GM23248 (cell line): ENCODE data around the gene PPM1L. TPM values are rescaled to one million over a fixed set of nuclear protein-coding genes. Genes with fewer than 3 reads are reported as not detected.
A peak's percentile ranks its signal among the peaks of the same experiment; 100 is the strongest.

Source experiments
- DNase-seq: peaks from one replicate; pipeline ENCODE4 v3.0.0-alpha.2; 2015
- H2AFZ ChIP-seq: fragments of 200-600 bp; sonication (generic); 2 replicates; pipeline ENCODE4 v1.6.1; 2016; ENCODE audit warnings: antibody characterized with exemption
- H3F3A ChIP-seq: fragments of 200-600 bp; sonication (generic); 2 replicates; pipeline ENCODE4 v1.6.1; 2016; ENCODE audit warnings: mild to moderate bottlenecking, antibody characterized with exemption, mixed run types; ENCODE audit not compliant: insufficient read depth
- H3K27ac ChIP-seq: fragments of 200-600 bp; sonication (generic); 2 replicates; pipeline ENCODE4 v1.5.1; 2016; ENCODE audit warnings: mild to moderate bottlenecking
- H3K27me3 ChIP-seq: fragments of 200-600 bp; sonication (generic); replicated peaks from 2 replicates; pipeline ENCODE4 v1.6.1; 2016; ENCODE audit warnings: mild to moderate bottlenecking; ENCODE audit not compliant: insufficient read depth
- H3K36me3 ChIP-seq: fragments of 200-600 bp; sonication (generic); 2 replicates; pipeline ENCODE4 v1.6.1; 2016; ENCODE audit warnings: low read depth, mild to moderate bottlenecking
- H3K4me1 ChIP-seq: fragments of 200-600 bp; sonication (generic); 2 replicates; pipeline ENCODE4 v1.6.1; 2016; ENCODE audit warnings: mild to moderate bottlenecking; ENCODE audit not compliant: insufficient read depth
- H3K4me2 ChIP-seq: fragments of 200-600 bp; sonication (generic); one replicate; pipeline ENCODE4 v1.6.1; 2016; ENCODE audit warnings: mild to moderate bottlenecking; ENCODE audit not compliant: unreplicated experiment
- H3K4me3 ChIP-seq: fragments of 200-600 bp; sonication (generic); 2 replicates; pipeline ENCODE4 v1.5.1; 2016; ENCODE audit warnings: mild to moderate bottlenecking
- H3K79me2 ChIP-seq: fragments of 200-600 bp; sonication (generic); 2 replicates; pipeline ENCODE4 v1.6.1; 2016; ENCODE audit warnings: mild to moderate bottlenecking; ENCODE audit not compliant: insufficient read depth
- H3K9ac ChIP-seq: fragments of 200-600 bp; sonication (generic); 2 replicates; pipeline ENCODE4 v1.6.1; 2016; ENCODE audit warnings: mild to moderate bottlenecking
- H3K9me2 ChIP-seq: fragments of 200-600 bp; sonication (generic); 2 replicates; pipeline ENCODE4 v1.6.1; 2016; ENCODE audit warnings: mixed run types, mild to moderate bottlenecking, moderate library complexity; ENCODE audit not compliant: insufficient read depth
- H3K9me3 ChIP-seq: fragments of 200-600 bp; sonication (generic); one replicate; pipeline ENCODE4 v1.6.1; 2017; ENCODE audit warnings: low read depth
- H4K20me1 ChIP-seq: fragments of 200-600 bp; sonication (generic); 2 replicates; pipeline ENCODE4 v1.6.0; 2016; ENCODE audit not compliant: insufficient read depth
- EZH2 ChIP-seq: fragments of 200-600 bp; sonication (generic); IDR thresholded peaks from 2 replicates; pipeline ENCODE4 v1.6.1; 2018; ENCODE audit warnings: antibody characterized with exemption, mild to moderate bottlenecking; ENCODE audit not compliant: insufficient read depth, poor library complexity, severe bottlenecking
- EZH2phosphoT487 ChIP-seq: fragments of 200-600 bp; sonication (generic); IDR thresholded peaks from 2 replicates; pipeline ENCODE4 v1.6.1; 2018; ENCODE audit warnings: antibody characterized with exemption, moderate library complexity, mild to moderate bottlenecking, low read depth; ENCODE audit not compliant: insufficient read depth
- WGBS, 2 experiments: methylation state at CpG; one replicate each; pipeline ENCODE4 v1.1.6; 2015 to 2017; ENCODE audit warnings: low lambda C conversion rate in 2 of 2, low coverage in 1 of 2; ENCODE audit errors: missing lambda C conversion rate in 2 of 2; 5-methylcytosine and 5-hydroxymethylcytosine counted together
- in situ Hi-C: fragments of 300-500 bp; cut with MboI; formaldehyde crosslinking; loops from 2 replicates; pipeline ENCODE4 v1.15.0; 2020
- polyA plus RNA-seq: library from polyadenylated mRNA; unstranded; fragments of >200 nt; fragmentation: Nextera tagmentation; extraction: Ambion mirVana; gene quantifications from 2 replicates; pipeline ENCODE4 v1.2.1, GENCODE V29; 2016
- total RNA-seq: library from RNA; depleted of rRNA; stranded (reverse); fragments of >200 nt; shearing (Covaris generic); gene quantifications from 2 replicates; pipeline ENCODE4 v1.2.3, GENCODE V29; 2014

Gene PPM1L
- total and polyA plus RNA-seq, 2 experiments from 2014 or later: under 0.01 to 0.26 TPM

DNA sequence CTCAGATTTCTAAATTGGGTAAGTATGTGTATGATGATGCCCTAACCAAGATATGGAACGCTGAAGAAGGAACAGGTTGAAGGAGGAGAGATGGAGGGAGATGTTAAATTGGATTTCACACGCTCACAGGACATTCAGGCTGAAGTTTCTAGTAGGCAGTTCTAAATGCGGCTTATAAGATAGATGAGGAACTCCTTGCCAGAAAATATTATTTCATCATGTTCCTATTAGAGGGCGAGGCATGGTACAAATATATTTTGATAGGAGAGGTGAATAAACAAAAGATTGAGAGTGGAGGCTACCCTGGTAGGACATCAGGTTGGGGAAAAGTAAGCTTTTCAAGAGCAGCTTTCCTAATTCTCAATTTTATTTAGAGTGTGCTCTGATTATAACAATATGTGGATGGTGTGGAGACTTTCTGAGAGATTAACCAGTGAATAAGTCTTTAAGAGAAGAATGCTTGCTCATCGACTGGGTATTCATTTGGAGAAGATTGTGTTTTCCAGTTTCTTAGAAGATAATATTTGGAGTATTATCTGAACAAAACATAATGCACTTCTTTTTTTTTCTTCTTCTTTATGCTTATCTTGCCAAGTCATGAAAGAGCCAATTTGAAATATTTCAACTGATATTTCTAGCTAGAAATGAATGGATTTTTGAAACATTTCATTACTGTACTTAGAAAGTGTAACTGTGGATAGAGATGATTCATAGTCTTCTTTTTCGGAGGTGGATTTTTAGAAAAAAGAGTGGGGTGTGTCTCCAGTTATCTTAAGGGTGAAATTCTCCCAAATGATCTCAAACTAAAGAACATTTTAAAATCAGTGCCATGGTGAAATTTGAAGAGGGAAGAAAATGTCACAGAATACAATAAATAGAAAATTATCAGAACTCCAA is 260.6 kb downstream of the PPM1L start:
- no peaks in the 10 kb centered on the region for H4K20me1 ChIP-seq
- H3F3A ChIP-seq: no peaks in the 10 kb centered on the region
- H3K27me3 ChIP-seq: 0 out of 2 replicates have a peak, but pooled peaks cover 9% of the 10 kb centered on the region
- no peaks in the 10 kb centered on the region for H3K9me3 ChIP-seq
- WGBS, 2 experiments: 25 to 29% methylated on average over 6 of the region's 6 CpGs
- no peaks in the 10 kb centered on the region for H3K36me3 ChIP-seq
- H3K4me2 ChIP-seq: peak overlapping the region; percentile 12
- H3K9me2 ChIP-seq: no peaks in the 10 kb centered on the region
- TF ChIP-seq EZH2phosphoT487 (no peak), EZH2 (no peak)
- H3K9ac ChIP-seq: no peak overlapping the region
- DNase-seq: peak; percentile 27
- H3K4me1 ChIP-seq: no peaks in the 10 kb centered on the region
- no peak overlapping the region for H3K27ac ChIP-seq
- H3K4me3 ChIP-seq: no peak overlapping the region
- H2AFZ ChIP-seq: no peak overlapping the region
- H3K79me2 ChIP-seq: no peaks in the 10 kb centered on the region
- in situ Hi-C loops: no loop called here

DNA sequence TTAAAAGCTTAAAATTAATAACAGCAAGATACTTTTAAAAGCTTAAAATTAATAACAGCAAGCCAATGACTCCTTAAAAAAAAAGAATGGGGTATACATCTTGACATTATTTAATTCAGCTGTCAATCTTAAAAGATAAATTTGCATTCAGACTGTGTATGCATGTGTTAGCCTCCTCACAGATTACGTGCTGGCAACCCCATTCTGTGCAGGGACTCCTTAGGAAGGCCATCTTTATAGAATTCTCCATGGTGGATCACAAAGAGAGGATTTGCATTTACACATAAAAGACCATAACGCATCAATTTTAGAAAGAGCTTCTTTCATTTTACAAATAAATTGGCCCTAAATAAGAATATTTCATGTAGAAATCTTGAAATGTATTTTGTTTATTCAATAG is 261.9 kb downstream of the PPM1L start:
- H3K9me3 ChIP-seq: no peaks in the 10 kb centered on the region
- no peaks in the 10 kb centered on the region for H4K20me1 ChIP-seq
- no peak overlapping the region for H3K9ac ChIP-seq
- H3K79me2 ChIP-seq: no peaks in the 10 kb centered on the region
- no peak overlapping the region for H3K4me3 ChIP-seq
- H3K9me2 ChIP-seq: no peaks in the 10 kb centered on the region
- H3K27ac ChIP-seq: no peak overlapping the region
- TF ChIP-seq EZH2phosphoT487 (no peak), EZH2 (no peak)
- H3K36me3 ChIP-seq: no peaks in the 10 kb centered on the region
- DNase-seq: no peak
- 55 to 63% methylated on average over 2 of the region's 2 CpGs for WGBS, 2 experiments
- H3K4me1 ChIP-seq: no peaks in the 10 kb centered on the region
- no peaks in the 10 kb centered on the region for H3F3A ChIP-seq
- H2AFZ ChIP-seq: no peak overlapping the region
- H3K27me3 ChIP-seq: 0 out of 2 replicates have a peak, but pooled peaks cover 9% of the 10 kb centered on the region
- no peak overlapping the region for H3K4me2 ChIP-seq
- in situ Hi-C loops: no loop called here

DNA sequence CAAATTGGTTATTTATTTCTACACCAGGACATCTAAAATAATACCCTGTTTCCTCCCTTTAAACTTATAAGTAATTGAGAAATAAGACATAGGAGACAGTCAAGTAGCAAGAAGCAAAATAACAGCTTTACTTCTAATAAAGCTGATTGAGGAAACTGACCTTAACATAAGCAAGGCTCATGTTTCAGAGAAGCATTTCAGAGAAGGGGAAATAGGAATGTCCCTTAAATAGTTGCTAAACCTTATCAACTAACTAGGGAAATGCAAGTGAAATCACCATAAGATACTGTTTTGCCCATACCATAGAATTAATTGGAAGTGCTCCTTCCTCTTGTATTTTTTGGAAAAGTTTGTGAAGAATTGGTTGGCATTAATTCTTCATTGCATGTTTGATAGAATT is 264.2 kb downstream of the PPM1L start:
- no peaks in the 10 kb centered on the region for H3K79me2 ChIP-seq
- H3F3A ChIP-seq: no peaks in the 10 kb centered on the region
- H3K9me2 ChIP-seq: no peaks in the 10 kb centered on the region
- H3K27ac ChIP-seq: no peak overlapping the region
- DNase-seq: no peak
- no peaks in the 10 kb centered on the region for H3K9me3 ChIP-seq
- H4K20me1 ChIP-seq: no peaks in the 10 kb centered on the region
- H3K4me1 ChIP-seq: no peaks in the 10 kb centered on the region
- no peaks in the 10 kb centered on the region for H3K36me3 ChIP-seq
- H3K4me2 ChIP-seq: no peak overlapping the region
- in situ Hi-C loops: no loop called here
- H2AFZ ChIP-seq: no peak overlapping the region
- H3K4me3 ChIP-seq: no peak overlapping the region
- H3K9ac ChIP-seq: no peak overlapping the region
- H3K27me3 ChIP-seq: 0 out of 2 replicates have a peak, but pooled peaks cover 9% of the 10 kb centered on the region
- TF ChIP-seq EZH2phosphoT487 (no peak), EZH2 (no peak)

DNA sequence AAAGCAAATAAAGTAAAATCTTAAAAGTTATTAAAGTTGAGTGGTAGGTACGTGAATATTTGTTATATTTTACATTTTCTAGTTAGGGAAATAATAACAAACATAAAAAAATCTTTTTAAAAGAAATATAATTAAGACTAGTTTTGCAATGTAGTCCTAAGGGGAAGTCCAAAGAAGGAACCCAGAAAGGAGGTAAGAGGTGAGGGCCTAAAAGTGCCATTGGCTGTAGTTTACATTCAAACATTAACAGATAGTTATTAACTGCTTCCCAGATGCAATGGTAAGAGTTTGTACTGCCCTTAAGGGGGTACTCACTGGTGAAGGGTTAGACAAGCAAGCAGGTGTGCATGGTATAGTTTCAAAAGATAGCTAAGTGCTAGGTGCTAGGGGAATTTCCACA is 269.9 kb downstream of the PPM1L start:
- no peak overlapping the region for H3K4me3 ChIP-seq
- no peaks in the 10 kb centered on the region for H3K4me1 ChIP-seq
- H3F3A ChIP-seq: no peaks in the 10 kb centered on the region
- H2AFZ ChIP-seq: no peak overlapping the region
- H3K36me3 ChIP-seq: no peaks in the 10 kb centered on the region
- no peak overlapping the region for H3K27ac ChIP-seq
- H3K9me2 ChIP-seq: no peaks in the 10 kb centered on the region
- DNase-seq: no peak
- H3K4me2 ChIP-seq: no peak overlapping the region
- H3K27me3 ChIP-seq: no peaks in the 10 kb centered on the region
- no peak for TF ChIP-seq EZH2phosphoT487
- no peak for TF ChIP-seq EZH2
- no peaks in the 10 kb centered on the region for H4K20me1 ChIP-seq
- in situ Hi-C loops: no loop called here
- WGBS, 2 experiments: 15 to 31% methylated on average over 1 of the region's 1 CpG
- no peak overlapping the region for H3K9ac ChIP-seq
- H3K9me3 ChIP-seq: no peaks in the 10 kb centered on the region
- no peaks in the 10 kb centered on the region for H3K79me2 ChIP-seq
